ENCODE measurements around the gene EEFSEC.
"Not testable (repeated sequence)": the region's sequence is repeated elsewhere in the genome, so short reads cannot be mapped to it uniquely, and the experiment has no call there.

The EEFSEC gene

DNA sequence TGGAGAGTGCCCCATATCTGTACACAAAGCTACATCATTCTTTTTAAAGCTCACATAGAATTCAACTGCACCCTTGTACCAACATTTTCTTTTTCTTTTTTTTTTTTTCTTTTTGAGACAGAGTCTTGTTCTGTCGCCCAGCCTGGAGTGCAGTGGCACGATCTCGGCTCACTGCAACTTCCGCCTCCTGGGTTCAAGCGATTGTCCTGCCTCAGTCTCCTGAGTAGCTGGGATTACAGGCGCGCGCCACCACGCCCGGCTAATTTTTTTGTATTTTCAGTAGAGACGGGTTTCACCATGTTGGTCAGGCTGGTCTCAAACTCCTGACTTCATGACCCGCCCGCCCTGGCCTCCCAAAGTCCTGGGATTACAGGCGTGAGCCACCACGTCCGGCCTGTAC lies 1.1 kb downstream of the EEFSEC start:
- not testable (repeated sequence) for DNase-seq

DNA sequence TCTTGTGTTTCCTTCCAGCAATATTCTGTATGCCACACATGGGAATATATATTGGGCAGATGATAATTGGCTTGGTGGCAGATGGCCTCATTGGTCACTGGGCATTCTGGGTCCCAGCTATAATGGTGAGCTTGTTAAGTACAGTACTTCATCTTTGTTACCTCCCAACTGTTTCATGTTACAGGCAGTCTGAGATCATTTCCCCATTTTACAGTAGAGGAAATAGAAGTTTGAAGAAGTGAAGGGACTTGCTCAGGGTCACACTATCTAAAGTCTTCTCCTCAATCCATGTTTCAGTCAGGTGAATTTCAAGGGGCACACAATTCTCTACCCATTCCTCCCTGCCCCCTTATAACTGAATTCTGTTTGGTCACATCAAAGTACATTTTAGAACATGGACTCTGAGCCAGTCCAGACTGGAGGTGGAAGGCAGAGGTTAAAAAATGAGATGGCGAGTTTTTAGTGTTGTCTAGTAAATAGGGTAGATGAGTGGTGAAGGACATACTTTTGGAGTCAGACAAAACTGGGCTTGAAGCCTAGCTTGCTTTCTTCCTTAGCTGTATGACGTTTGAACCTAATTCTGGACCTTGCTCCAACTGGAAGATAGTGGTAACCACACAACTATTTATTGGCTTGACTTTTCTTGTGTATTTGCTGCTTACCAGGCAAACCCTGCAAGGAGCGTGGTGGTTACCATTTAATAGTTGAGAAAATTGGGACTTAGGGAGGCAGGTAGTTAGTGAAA lies 2.5 kb downstream of the EEFSEC start:
- DNase-seq, result no peak

DNA sequence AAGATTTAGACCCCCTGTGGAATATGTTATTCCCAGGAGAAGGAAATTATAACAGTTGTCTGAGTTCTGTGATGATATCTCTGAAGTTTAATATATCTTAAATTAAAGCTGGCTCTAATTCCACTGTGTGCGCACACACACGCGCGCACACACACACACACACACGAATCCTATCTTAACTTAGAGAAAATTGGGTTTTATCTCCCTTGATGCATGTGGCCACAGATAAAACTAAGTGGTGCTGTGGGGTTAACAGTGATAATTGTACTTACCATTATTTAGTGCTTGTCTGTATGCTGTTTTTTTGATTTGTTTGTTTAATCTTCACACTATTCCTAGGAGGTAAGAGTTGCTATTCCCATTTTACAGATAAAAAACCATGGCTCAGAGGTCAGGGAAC lies 7.4 kb downstream of the EEFSEC start:
- no peak for DNase-seq

DNA sequence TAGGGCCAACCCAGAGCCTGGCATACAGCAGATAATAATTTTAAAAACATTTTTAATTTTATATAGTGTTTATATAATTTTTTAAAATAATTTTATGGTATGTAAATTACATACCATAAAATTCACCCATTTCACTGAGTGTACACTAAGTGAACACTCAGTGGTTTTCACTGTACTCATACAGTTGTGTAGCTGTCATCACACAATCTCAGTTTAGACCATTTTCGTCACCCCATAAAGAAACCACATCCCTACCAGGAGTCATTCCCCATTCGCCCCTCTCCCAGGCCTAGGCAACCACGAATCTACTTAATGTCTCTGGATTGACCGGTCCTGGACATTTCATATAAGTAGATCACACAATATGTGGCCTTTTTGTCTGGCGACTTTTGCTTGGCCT lies 10.2 kb downstream of the EEFSEC start:
- no peak for DNase-seq

DNA sequence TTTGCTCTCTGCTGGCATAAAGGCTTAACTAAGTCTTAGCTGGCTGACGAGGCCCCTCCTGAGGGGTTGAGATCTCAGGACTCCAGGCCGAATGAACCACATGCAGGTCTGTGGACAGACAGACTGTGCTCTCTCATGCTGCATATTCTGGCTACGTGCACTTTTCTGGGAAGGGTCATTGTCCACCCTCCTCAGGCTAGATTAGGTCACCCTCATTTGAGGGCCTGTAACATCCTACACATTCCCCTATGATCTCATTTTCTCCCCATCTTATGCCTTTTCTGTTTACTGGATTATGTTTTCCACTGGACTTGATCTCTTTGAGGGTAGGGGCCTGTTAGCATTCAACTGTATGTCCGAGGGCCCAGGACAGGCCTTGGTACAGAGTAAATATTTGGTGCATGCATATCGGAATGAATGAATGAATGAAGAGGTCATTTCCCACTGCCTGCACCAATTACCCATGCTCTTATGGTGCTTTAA lies 13.7 kb downstream of the EEFSEC start:
- DNase-seq, result no peak

DNA sequence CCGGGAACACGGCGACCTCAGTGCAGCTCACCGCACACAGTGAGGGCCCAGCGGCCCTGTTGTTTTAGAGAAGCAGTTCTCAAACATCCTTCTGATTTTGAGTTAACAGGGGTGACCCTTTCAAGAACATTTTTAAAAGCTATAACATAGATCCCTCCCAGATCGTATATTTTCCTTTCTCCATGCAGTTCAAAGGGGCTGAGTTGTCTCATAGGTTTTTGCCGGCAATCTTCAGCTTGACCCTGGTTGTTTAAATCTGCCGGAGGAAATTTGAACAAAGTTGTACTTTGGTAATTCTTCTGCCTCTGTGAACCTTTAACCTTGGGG lies 14.3 kb downstream of the EEFSEC start:
- DNase-seq, result no peak

DNA sequence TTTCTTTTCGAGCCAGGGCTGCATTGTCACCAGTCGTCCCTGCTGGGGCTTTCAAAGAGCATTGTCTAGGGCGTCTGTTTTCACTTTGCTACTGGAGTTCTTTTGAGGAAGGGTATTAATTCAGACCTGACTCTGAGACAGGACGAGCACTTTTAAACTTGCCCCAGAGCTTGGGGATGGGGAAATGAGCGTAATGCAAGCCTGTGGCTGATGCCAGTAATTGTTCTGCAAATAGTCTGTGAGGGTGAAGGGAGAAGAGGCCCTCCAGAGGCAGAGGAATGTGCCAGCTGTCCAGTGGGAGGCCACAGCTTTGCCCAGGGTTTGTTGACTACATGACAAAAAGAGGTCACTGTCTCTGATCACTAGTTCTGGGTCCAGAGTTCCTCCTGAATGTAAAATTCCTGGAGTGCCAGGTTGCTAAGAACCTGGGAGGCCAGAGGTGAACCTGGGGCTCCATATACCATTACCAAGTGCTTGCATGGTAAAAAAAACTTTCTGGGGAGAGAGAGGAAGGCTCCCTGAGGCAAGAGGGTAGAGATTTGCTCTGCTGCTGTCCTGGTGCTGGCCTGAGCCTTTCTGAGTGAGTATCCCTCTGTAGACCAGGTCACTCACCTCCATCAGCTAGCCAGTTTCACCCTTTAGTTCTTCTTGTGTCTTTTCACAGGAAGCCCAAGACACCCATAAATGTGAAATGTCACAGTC lies 14.8 kb downstream of the EEFSEC start:
- no peak for DNase-seq

DNA sequence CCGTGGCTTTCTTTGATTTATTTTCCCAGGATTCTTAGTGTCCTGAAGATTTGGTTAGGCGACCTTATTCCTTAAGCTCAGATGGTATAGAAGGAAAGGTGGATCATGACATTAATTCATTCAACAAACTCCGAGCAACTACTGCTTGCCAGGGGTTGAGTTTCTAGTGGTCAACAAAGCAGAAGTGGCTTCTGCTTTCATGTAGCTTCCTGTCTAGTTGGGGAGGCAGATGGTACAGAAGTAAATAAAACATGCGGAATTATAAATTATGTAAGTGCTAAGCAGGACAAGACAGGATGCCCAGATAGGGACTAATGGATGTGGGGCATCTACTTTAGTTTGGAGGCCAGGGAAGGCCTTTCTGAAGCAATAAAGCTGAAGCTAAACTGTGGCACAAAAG lies 15.6 kb downstream of the EEFSEC start:
- DNase-seq, result no peak

DNA sequence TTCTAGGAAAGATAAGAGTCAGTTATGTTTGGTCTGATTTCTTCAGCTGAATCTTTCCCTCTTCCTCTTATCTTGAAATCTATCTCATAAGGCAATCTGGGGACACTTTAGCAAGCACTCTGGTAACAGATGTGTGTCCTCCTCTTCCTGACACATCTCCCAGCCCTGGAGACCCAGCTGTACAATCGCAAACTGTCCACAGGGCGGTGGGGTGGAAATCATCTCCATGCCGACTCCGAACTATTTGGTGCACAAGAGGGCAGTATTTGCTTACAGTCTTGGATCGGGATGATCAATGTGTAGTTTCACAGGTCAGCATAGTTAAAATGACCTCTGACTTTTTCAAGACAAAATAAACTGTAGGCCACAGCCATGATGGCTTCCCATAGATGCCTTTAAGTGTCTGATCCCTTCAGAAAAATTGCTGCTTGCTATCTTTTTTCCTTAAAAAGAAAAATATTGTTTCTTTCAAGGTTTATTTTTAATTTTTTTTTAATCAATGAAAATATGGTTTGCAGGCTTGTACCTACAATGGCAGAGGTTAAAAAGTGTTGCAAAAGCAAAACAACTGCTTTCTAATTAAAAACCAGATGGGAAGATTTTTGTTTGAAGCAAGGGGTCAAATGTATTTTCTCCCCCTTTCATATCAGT lies 17.7 kb downstream of the EEFSEC start:
- DNase-seq, result peak; percentile 29

DNA sequence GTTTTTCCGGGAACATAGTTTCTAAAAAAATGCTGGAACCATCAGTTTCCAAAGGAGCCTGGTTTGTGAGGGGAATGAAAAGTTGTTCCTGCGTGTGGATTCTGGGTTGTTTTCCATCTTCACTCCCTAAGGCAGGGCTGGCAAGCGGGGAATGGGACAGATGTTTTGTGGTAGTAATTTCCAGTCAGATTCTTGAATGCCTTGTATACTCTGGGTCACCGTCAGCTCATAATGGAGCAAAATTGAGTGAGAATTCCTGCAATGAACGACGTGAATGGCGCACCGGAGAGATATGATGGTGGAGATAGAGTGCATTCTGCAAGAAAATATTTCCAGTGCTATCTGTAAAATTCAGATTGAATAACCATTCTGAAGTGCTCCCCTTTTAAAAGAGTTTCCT lies 19.9 kb downstream of the EEFSEC start:
- no peak for DNase-seq

DNA sequence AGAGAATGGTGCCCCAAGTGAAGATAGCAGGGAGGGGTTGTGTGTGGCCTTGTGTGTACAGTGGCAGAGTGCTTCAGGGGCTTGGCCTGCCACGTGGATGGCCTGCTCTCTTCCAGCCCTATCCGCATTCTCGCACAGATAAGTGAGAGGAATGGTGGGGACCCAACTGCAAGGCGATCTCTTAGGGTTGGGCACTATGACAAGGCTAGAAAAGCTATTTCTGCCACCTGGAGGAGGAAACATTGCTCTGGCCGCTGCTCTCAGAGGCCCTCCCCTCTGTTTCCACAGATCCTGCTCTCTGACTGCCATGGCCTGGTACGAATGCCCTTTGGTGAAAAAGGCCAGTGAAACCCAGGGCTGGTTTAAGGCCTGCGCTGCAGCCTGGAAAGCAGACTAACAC lies 20.6 kb downstream of the EEFSEC start:
- DNase-seq, result no peak

DNA sequence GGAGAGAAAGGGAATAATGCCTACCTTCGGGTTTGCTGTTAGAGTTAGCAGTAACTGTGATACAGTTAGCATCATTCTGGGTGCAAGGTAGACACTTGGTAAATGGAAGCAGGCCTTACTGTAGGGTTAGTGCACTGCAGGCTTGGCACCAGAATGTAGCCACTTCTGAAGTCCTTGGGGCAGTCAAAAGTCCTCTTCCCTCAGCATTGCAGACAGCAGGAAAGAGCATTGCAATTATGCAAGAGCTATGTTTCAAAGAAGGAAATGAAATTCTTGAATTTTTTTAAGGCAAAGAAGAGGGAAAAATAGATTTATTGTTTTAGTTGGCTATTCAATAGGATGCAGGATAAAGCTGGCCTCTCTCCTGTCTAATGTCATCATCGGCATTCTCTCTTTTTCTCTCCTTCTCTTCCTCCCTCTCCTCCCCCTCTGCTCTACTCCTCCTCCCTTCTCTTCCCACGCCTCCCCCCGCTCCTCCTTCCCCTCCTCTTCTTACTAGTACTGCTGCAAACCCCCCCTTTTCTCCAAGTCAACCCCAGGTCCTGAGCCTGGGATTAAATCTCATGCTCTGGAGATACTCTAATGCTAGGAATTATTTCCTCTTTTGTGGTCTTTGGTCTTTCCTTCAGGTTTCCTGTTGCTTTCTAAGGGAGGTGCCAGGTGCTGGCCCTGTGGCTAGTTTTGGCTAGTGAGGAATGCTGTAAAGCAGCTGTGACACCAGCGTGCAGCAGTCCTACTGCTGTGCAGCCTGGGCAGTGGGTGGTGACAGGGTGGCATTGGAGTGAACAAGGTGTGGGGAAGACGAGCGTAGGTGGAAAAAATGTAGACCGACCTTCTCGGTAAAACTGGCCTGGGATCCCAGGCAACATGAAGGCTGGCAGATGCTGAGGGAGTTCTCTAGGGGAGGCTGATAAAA lies 21.7 kb downstream of the EEFSEC start:
- no peak for DNase-seq

DNA sequence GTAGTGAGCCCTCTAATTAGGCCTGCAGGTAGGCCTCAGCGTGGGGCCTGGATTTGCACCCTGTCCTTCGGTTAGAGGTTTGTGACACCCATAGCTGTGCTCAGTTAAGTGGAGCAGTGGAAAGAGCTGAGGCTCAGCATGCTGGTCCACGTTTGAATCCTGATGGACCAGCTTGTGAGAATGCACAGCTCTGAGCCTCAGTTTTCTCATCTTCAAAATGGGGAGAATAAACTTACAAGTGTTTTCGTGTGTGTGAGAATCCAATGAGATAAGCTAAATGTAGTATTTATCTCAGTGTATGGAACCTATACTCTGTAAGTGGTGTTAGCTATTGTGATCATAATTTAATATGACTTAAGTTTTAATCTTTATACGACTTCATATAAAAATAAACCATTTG lies 22.5 kb downstream of the EEFSEC start:
- DNase-seq, result no peak

DNA sequence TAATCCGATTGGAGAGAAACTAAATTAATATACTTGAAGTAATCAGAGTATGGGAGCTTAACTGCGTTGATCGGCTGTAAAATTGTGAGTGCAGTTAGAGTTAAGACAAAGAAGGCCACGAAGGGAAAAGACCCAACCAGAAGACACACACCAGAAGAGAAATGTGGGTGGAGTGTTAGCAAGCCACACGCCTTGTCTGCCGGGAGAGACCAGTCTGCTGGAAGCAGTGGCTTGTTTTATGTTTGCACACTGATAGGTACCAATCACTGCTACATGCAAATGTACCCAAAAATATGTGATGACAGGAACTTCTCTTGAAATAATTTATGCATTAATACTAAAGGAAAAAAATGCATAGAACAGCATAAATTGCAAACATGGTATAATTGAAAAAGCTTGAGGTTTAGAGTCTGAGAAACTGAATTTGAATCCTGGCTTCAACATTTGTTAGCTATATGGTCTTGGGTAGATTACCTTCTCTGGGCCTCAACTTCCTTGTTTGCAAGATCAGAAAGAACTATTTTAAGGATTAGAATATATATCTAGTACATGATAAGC lies 23.1 kb downstream of the EEFSEC start:
- DNase-seq, result no peak

DNA sequence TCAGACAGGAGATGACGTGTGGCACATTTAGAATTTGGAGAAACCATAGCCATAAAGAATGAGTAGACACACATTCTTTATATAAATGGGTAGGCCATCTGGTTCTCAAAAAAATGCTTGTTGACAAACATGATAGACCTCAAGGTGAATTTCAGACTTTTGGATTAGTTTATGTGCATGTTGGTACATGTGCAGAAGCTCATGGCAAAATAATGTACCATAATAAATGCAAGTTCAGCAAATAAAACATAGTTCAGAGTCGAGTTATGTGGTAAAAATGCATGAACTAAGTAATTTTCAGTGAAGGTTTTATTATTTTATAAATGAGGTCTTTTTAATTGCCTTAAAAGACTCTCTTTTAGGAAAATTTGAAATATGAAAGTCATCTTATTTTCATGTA lies 24.6 kb downstream of the EEFSEC start:
- no peak for DNase-seq

DNA sequence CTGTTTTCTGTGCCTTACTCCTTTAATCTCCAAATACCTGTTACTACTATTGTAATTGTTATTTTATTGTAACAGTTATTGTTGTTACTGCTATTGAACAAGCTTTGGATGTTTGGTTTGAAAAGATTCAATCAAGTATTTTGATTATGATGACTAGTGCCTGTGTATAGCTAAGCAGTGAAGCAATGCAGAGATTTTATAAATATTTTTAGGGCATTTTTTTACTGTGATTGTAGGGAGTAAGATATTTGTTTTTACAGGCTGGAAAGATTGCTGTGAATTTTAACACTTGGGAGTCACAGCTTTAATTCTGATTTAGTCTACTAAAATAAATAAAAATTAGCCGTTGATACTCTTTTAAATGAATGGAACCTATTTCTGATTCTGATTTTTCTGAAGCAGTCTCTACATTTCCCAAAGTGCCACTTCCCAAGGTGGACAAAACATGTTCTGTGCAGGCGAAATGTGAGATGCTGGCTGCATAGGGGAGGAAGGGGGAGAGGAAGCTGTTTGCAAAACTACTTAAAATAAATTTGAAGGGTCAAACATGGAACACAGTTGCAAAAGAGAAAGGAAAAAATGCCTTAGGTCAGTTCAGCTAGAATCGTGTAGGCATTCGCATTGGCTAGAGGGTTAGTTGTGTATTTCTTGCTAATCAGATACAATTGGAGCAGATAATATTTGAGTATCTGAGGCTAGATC lies 25.7 kb downstream of the EEFSEC start:
- DNase-seq, result no peak

DNA sequence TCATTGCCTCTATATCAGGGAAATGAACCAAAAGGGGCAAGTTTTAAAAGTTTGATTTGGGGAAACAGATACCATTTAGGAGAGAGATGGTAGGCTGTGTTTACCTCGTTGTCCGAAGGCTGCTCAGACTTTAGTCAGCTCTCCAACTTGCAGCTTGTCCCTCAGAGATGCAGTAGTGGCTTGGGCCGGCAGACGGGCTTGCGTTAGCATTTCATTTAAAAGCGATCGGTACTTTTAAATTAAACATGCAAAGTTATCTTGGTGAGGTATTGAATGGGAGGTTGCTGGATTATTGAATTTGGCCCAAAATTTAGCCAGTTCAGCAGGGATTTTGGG lies 26.2 kb downstream of the EEFSEC start:
- no peak for DNase-seq

DNA sequence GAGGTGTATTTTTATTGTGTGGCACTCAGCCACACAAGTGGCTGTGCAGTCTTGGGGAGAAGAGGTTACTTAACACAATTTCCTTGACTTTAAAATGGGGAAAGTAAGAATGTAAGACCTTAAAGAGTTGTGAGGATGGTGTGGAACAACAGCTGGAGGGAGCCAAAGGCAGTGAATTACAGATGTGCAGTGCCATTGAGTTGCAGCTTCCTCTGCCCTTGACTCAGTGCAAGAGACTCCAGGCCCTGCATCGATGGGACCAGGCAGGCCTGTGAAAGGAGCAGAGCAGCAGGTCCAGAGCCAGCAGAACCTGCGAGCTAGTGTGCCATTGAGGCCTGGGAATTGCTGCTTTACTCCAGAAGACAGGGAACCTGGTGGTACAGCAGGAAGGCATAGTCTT lies 27.2 kb downstream of the EEFSEC start:
- no peak for DNase-seq

DNA sequence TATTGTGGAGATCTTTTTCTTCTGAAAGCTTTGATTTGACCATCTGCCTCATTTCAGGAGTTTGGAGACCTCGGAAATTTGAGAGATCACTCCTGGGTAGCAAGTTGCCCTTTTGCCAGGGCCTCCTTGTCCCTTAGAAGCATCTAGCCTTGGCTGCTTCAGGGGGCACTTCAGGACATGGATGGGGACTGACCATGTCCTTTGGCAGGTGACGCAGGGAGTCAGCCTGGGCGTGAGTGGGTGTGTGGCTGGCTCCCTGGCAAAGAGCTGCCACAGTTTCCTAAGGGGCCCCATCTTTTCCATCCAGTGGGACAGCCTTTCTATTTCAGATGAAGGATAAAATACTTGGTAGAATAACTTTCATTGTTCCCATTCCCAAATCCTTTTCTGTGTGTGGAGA lies 27.6 kb downstream of the EEFSEC start:
- no peak for DNase-seq

DNA sequence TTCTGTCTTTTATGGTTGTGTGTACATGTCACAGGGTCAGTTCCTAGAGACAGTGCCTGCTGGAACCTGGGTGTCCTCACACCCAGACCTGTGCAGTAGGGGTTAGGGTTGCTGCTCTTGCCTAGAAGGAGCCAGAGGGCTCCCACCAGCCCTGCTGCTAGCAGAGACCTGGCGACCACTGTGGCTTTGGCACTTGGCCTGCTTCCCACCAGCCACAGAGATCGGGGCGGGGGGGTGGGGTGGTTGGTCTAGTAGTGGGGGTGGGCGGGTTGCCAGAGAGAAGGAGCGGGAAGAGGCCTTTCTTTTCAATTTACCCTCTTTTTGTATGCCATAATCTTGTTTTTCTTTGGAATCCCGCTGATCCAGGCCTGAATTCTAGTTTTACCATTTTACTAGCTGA lies 29.4 kb downstream of the EEFSEC start:
- DNase-seq, result no peak

DNA sequence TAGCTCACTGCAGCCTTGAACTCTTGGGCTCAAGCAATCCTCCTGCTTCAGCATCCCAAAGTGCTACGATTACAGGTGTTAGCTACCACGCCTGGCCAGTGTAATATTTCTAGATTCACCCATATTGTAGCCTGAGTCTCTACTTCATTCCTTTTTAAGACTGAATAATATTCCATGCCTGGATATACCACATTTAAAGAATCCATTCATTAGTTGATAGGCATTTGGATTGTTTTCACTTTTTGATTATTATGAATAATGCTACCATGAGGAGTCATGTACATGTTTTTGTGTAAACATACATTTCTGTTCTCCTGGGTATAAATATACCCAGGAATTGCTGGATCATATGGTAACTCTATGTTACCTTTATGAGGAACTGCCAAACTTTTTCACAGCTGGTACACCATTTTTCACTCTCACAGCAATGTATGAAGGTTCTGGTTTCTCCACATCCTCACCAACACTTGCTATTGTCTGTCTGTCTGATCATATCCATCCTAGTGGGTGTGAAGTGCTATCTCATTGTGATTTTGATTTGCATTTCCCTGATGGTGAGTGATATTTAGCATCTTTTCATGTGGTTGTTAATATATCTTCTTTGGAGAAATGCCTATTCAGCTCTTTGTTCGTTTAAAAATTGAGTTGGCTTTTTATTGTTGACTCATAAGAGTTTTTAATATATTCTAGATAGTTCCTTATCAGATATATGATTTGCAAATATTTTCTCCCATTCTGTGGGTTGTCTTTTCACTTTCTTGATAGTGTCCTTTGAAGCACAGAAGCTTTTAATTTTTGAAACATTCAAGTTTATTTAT lies 32.6 kb downstream of the EEFSEC start:
- no peak for DNase-seq

Measured in NCI-H774 (cell line).